ENCODE results near the gene CDCA3. TPM values are rescaled to one million over a fixed set of nuclear protein-coding genes. Genes with fewer than 3 reads are reported as not detected.
A peak's percentile ranks its signal among the peaks of the same experiment; 100 is the strongest.

CDCA3 gene
- total and polyA plus RNA-seq, 2 experiments from 2014 or later = 47.4 to 75.6 TPM

- TF ChIP-seq ZNF462 (CRISPR knock-in tag; IDR thresholded peaks at IDR 0.05) = no peak
- no peak for TF ChIP-seq CTCF (conservative IDR thresholded peaks at IDR 0.05; ENCODE audit: low read depth in 2 of 2)
- TF ChIP-seq JUNB (IDR thresholded peaks at IDR 0.05; ENCODE audit: unreplicated experiment) = no peak
These were observed 5.7 kb downstream of the CDCA3 start (continued) for GRCh38 chr12:6845395-6845794.

- H3K36me3 Mint-ChIP-seq (ENCODE audit: low read depth) = peaks cover 63% of the 10 kb centered on the region
- peaks cover 20% of the 10 kb centered on the region for H3K36me3 ChIP-seq (ENCODE audit: insufficient read depth)
- ATAC-seq = peak; percentile 62
These were observed 7.8 kb downstream of the CDCA3 start for GRCh38 chr12:6843118-6843902.

More at GRCh38 chr12:6843118-6843902, 7.8 kb downstream of the CDCA3 start:
- Mint-ChIP-seq H3K27me3 (ENCODE audit: insufficient read depth, low read depth, poor library complexity) (peaks cover 29% of the 10 kb centered on the region), H3K27ac (peak overlapping the region; percentile 44; the same call in 1 of the 2 replicates), H3K4me3 (no peak overlapping the region; the same call in 2 of the 3 replicates), H3K9me3 (no peaks in the 10 kb centered on the region), H3K4me1 (peaks cover 18% of the 10 kb centered on the region)
- no peaks in the 10 kb centered on the region for H3K79me2 ChIP-seq (replicated peaks; ENCODE audit: insufficient read depth)
- H3K4me2 ChIP-seq = no peak overlapping the region
- H3K9me2 ChIP-seq (ENCODE audit: insufficient read depth) = no peaks in the 10 kb centered on the region
- peaks cover 5% of the 10 kb centered on the region; the same call in 1 of the 2 replicates for H3K4me1 ChIP-seq (ENCODE audit: insufficient read depth)
- H4K20me1 ChIP-seq (replicated peaks; ENCODE audit: insufficient read depth) = no peaks in the 10 kb centered on the region; the same call in 1 of the 2 replicates
- H3F3A ChIP-seq (replicated peaks; ENCODE audit: low read depth) = peaks cover 5% of the 10 kb centered on the region; the same call in 1 of the 2 replicates
- no peak overlapping the region for H3K27ac ChIP-seq (ENCODE audit: low read depth)
- no peaks in the 10 kb centered on the region for H3K27me3 ChIP-seq (ENCODE audit: insufficient read depth)
- TF ChIP-seq POLR2AphosphoS5 (IDR thresholded peaks at IDR 0.05; ENCODE audit: low read depth) (no peak), REST (IDR thresholded peaks at IDR 0.05; ENCODE audit: unreplicated experiment) (no peak), NANOG (IDR thresholded peaks at IDR 0.05; ENCODE audit: borderline replicate concordance) (no peak), CTCF (conservative IDR thresholded peaks at IDR 0.05; ENCODE audit: low read depth in 2 of 2) (peak; percentile 15 to 50; a peak in 3 of 4 replicates)
- H3K4me3 ChIP-seq = no peak overlapping the region
- no peak overlapping the region for H2AFZ ChIP-seq
- peak; percentile 72 for DNase-seq (ENCODE audit: low spot score)

All from GM23338 (cell line).